OCI-LY3 (cell line): ENCODE measurements around the gene EPHA6.
"Not testable (repeated sequence)": the region's sequence is repeated elsewhere in the genome, so short reads cannot be mapped to it uniquely, and the experiment has no call there.

ENCODE experiments used
- H2AFZ ChIP-seq: fragments of 200-600, 300-600 bp; shearing (Covaris generic); 2 replicates; pipeline ENCODE4 v1.6.0; 2014; ENCODE audit warnings: antibody characterized with exemption, low read depth, low read length
- H3K27ac ChIP-seq: fragments of 200-600, 300-600 bp; sonication (generic); 2 replicates; pipeline ENCODE4 v1.5.1; 2014; ENCODE audit warnings: mild to moderate bottlenecking, low read length, moderate library complexity, mixed read lengths
- H3K27me3 ChIP-seq: fragments of 200-600, 300-600 bp; sonication (generic); 2 replicates; pipeline ENCODE4 v1.6.1; 2014; ENCODE audit warnings: low read depth, low read length, mixed read lengths
- H3K36me3 ChIP-seq: fragments of 200-600, 300-600 bp; sonication (generic); replicated peaks from 2 replicates; pipeline ENCODE3; 2014; ENCODE audit warnings: low read depth, low read length, mixed read lengths
- H3K4me1 ChIP-seq: fragments of 300-600, 200-600 bp; sonication (generic); 2 replicates; pipeline ENCODE4 v1.6.1; 2014; ENCODE audit warnings: low read length, mixed read lengths
- H3K4me2 ChIP-seq: fragments of 200-600, 300-600 bp; sonication (generic); 2 replicates; pipeline ENCODE4 v1.6.1; 2014; ENCODE audit warnings: low read length, mixed read lengths
- H3K4me3 ChIP-seq: fragments of 300-600, 200-600 bp; sonication (generic); 2 replicates; pipeline ENCODE4 v1.5.1; 2014; ENCODE audit warnings: antibody characterized with exemption, mild to moderate bottlenecking, low read length, moderate library complexity
- H3K79me2 ChIP-seq: fragments of 300-600, 200-600 bp; shearing (Covaris generic); 2 replicates; pipeline ENCODE4 v1.6.1; 2014; ENCODE audit warnings: mild to moderate bottlenecking, low read length, mixed read lengths
- H3K9ac ChIP-seq: fragments of 300-600, 200-600 bp; shearing (Covaris generic); 2 replicates; pipeline ENCODE4 v1.6.0; 2014; ENCODE audit warnings: mild to moderate bottlenecking, low read length, moderate library complexity
- H3K9me3 ChIP-seq: fragments of 200-600, 300-600 bp; shearing (Covaris generic); 2 replicates; pipeline ENCODE4 v1.6.1; 2014; ENCODE audit warnings: low read length, mixed read lengths; ENCODE audit not compliant: insufficient read depth
- H4K20me1 ChIP-seq: fragments of 200-600, 300-600 bp; sonication (generic); 2 replicates; pipeline ENCODE4 v1.6.1; 2016; ENCODE audit warnings: low read length, mixed read lengths; ENCODE audit not compliant: insufficient read depth
- EZH2phosphoT487 ChIP-seq: fragments of 200-600 bp; shearing (Covaris generic); IDR thresholded peaks from 2 replicates; pipeline ENCODE4 v1.6.1; 2018; ENCODE audit warnings: antibody characterized with exemption, mixed run types, low read depth
- TF ChIP-seq, protein P1 (sequence below): fragments of 200-600, 300-600 bp; sonication (generic); IDR thresholded peaks from 2 replicates; pipeline ENCODE4 v1.5.1; 2014; ENCODE audit warnings: antibody characterized with exemption, low read length, low read depth

Gene EPHA6

DNA sequence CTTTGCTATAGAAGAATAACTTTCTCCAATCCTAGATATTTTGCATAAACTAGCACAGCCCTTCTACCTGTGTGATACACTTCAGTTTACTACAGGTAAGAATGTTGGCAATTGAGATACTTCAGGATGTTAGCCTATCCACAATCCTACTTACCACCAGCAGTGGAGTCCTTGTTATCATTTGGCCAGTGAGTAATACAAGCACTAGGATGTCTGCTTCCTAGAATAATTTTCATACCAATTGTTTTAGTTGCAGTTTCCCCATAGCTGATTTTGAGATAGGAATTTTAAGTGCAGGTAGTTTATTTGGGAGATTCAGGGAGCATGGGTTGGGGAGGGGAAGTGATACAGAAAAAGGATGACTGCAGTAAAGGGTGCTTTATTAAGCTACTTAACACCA lies 147.2 kb downstream of the EPHA6 start:
- H3K4me2 ChIP-seq: no peak overlapping the region
- H2AFZ ChIP-seq: no peak overlapping the region
- TF ChIP-seq EZH2phosphoT487: no peak
- TF ChIP-seq, protein P1, sequence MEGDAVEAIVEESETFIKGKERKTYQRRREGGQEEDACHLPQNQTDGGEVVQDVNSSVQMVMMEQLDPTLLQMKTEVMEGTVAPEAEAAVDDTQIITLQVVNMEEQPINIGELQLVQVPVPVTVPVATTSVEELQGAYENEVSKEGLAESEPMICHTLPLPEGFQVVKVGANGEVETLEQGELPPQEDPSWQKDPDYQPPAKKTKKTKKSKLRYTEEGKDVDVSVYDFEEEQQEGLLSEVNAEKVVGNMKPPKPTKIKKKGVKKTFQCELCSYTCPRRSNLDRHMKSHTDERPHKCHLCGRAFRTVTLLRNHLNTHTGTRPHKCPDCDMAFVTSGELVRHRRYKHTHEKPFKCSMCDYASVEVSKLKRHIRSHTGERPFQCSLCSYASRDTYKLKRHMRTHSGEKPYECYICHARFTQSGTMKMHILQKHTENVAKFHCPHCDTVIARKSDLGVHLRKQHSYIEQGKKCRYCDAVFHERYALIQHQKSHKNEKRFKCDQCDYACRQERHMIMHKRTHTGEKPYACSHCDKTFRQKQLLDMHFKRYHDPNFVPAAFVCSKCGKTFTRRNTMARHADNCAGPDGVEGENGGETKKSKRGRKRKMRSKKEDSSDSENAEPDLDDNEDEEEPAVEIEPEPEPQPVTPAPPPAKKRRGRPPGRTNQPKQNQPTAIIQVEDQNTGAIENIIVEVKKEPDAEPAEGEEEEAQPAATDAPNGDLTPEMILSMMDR: no peak

DNA sequence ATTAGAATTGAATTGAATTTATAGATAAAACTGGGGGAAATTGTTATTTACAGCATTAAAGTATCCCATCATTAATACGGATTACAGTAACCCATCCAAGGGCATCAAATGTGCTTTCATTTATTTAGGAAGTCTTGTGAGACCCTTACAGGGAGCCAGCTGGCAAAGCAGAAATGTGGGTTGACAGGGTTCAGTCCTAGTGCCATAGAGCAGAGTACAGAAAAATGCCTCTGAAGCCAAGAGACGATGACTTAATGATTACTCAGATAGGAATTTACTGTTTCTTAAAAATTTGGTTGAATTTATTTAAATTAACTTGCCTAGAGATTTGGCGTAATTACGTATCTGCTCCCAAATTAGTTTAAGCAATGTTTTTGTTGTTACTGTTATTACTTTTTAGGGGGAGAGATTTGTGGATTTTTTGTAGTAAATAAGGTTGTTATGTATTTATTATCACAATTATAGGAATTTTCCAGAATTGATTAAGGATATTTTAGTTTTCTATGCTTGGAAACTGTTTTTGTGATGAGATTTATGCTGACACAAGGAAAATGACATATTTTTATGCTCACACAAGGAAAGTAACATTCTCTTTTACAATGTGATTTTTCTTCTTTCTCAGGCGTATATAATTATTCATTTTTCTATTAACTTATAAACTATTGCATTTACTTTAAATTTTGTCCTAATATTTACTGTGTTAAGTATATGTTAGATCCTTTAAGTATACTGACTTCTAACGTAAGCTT lies 152.0 kb downstream of the EPHA6 start:
- Histone ChIP-seq H3K27ac (no peak overlapping the region), H3K9me3 (no peaks in the 10 kb centered on the region), H3K4me2 (no peak overlapping the region)

More for the DNA sequence above, 147.2 kb downstream of the EPHA6 start:
- no peak overlapping the region for H3K9ac ChIP-seq
- no peaks in the 10 kb centered on the region for H3K79me2 ChIP-seq
- H3K36me3 ChIP-seq: no peaks in the 10 kb centered on the region
- H3K27me3 ChIP-seq: no peaks in the 10 kb centered on the region
- no peaks in the 10 kb centered on the region for H3K9me3 ChIP-seq
- no peak overlapping the region for H3K27ac ChIP-seq
- H3K4me3 ChIP-seq: no peak overlapping the region
- H3K4me1 ChIP-seq: no peaks in the 10 kb centered on the region
- H4K20me1 ChIP-seq: no peaks in the 10 kb centered on the region

DNA sequence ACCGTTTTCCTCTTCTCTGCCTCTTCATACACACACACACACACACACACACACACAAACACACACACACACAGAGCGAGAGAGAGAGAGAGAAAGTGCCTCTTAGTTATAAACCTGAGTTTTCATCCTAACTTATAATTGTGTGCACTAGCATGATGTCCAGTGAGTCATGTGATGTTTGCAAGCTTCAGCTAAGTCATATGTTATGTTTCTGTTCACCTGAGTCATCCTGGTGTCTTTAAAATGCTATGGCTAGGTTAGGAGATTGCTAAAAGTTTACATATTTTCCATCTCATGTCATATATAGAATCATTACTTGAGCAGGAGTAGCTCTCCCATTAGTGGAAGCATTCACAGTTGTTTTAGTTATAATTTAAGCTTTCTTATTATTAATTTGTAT lies 155.8 kb downstream of the EPHA6 start:
- H3K4me1 ChIP-seq: no peaks in the 10 kb centered on the region
- TF ChIP-seq, protein P1: no peak
- no peak for TF ChIP-seq EZH2phosphoT487
- no peaks in the 10 kb centered on the region for H3K27me3 ChIP-seq
- no peaks in the 10 kb centered on the region for H3K79me2 ChIP-seq
- no peak overlapping the region for H3K27ac ChIP-seq
- no peaks in the 10 kb centered on the region for H4K20me1 ChIP-seq
- no peak overlapping the region for H3K4me2 ChIP-seq
- H3K9me3 ChIP-seq: no peaks in the 10 kb centered on the region
- H3K36me3 ChIP-seq: no peaks in the 10 kb centered on the region
- no peak overlapping the region for H3K4me3 ChIP-seq
- no peak overlapping the region for H2AFZ ChIP-seq
- no peak overlapping the region for H3K9ac ChIP-seq

More for the DNA sequence above, 152.0 kb downstream of the EPHA6 start:
- no peaks in the 10 kb centered on the region for H3K79me2 ChIP-seq
- H3K4me1 ChIP-seq: no peaks in the 10 kb centered on the region
- H4K20me1 ChIP-seq: no peaks in the 10 kb centered on the region
- TF ChIP-seq, protein P1: no peak
- TF ChIP-seq EZH2phosphoT487: no peak
- no peak overlapping the region for H3K9ac ChIP-seq
- H3K4me3 ChIP-seq: no peak overlapping the region
- no peak overlapping the region for H2AFZ ChIP-seq
- H3K36me3 ChIP-seq: no peaks in the 10 kb centered on the region
- H3K27me3 ChIP-seq: no peaks in the 10 kb centered on the region

DNA sequence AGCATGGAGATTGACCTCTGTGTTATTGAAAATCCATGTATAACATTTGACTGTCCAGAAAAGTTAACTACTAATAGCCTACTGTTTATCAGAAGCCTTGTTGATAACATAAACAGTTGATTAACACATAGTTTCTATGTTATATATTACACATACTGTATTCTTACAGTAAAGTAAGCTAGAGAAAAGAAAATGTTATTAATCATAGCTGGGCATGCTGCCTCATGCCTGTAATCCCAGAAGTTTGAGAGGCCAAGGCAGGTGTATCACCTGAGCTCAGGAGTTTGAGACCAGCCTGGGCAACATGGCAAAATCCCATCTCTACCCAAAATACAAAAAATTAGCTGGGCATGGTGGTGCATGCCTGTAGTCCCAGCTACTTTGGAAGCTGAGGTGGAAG lies 163.3 kb downstream of the EPHA6 start:
- Histone ChIP-seq H3K79me2 (no peaks in the 10 kb centered on the region), H3K27ac (no peak overlapping the region), H3K27me3 (no peaks in the 10 kb centered on the region), H3K9ac (no peak overlapping the region), H3K4me2 (no peak overlapping the region), H3K4me3 (no peak overlapping the region), H3K9me3 (no peaks in the 10 kb centered on the region), H2AFZ (no peak overlapping the region), H4K20me1 (no peaks in the 10 kb centered on the region), H3K4me1 (no peaks in the 10 kb centered on the region), H3K36me3 (no peaks in the 10 kb centered on the region)
- no peak for TF ChIP-seq EZH2phosphoT487
- TF ChIP-seq, protein P1: no peak

DNA sequence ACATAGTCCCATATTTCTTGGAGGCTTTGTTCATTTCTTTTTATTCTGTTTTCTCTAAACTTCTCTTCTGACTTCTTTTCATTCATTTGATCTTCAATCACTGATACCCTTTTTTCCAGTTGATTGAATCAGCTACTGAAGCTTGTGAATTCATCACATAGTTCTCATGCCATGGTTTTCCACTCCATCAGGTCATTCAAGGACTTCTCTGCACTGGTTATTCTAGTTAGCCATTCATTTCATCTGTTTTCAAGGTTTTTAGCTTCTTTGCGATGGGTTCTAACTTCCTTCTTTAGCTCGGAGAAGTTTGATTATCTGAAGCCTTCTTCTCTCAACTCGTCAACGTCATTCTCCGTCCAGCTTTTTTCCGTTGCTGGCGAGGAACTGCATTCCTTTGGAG lies 169.3 kb downstream of the EPHA6 start:
- not testable (repeated sequence) for H3K4me3 ChIP-seq, H2AFZ ChIP-seq, H3K27ac ChIP-seq, H3K4me1 ChIP-seq, H3K4me2 ChIP-seq, H3K36me3 ChIP-seq, H3K9ac ChIP-seq, H4K20me1 ChIP-seq, H3K79me2 ChIP-seq, H3K27me3 ChIP-seq, H3K9me3 ChIP-seq
